HCT116 (cell line): Measurements from ENCODE around the gene ADAMTS13.

Experiments
- POLR2A ChIP-seq: IDR thresholded peaks from 2 replicates; pipeline ENCODE4 v1.7.0; 2011; ENCODE audit warnings: borderline replicate concordance; ENCODE audit not compliant: insufficient read depth, insufficient read length; ENCODE audit errors: extremely low read depth
- SP1 ChIP-seq: IDR thresholded peaks from 2 replicates; pipeline ENCODE4 v1.6.1; 2012; ENCODE audit warnings: low read depth

DNA sequence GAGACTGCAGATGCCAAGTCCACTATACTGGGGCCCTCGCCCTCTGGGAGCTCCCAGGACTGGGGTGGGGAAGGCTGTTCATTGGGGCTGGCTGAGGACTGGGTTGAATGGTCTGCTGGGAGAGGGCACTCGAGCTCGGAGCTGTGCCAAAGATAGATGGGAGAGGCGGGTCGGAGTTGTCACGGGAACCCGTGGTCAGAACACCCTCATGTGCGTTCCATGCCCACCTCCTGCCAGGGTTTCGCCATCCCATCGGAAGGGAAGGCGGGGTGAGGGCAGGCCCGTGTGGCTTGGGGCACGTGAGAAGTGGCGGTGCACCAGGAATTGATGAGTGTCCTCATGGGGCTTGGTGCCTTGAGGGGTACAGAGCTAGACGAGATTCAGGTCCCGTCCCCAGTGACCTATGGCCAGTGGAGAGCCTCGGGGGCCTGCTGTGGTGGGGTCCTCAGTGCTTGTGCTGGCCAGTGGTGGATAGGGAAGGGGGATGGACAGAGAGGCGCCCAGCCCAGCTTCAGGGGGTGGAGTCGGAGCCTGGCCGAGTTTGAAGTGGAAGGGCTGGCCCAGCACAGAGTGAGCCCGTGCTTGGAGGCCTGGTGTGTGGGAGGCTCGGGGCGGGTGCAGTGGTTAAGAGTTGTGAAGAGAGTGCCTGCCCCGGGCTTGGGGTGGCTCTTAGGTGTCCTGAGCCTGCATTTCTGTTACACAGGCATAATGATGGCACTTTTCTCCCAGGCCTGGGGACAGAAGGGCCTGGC lies 41.9 kb downstream of the ADAMTS13 start:
- TF ChIP-seq POLR2A (no peak), SP1 (no peak)
